Bronchial epithelial cell (primary cell): ENCODE data around the gene PNPLA7. TPM values are rescaled to one million over a fixed set of nuclear protein-coding genes. Genes with fewer than 3 reads are reported as not detected.

Experiments
- DNase-seq: peaks from one replicate; pipeline ENCODE4 v3.0.0-alpha.2; 2010; ENCODE audit warnings: low read depth
- FAIRE-seq: peaks from 2 replicates; lab custom pipeline; 2011; peaks lifted over from hg19 to GRCh38; lab: Jason Lieb, UNC
- H3K27me3 ChIP-seq: 2 replicates; pipeline ENCODE4 v1.5.1; 2011; ENCODE audit warnings: low read length; ENCODE audit not compliant: control insufficient read depth, insufficient read depth
- H3K36me3 ChIP-seq: 2 replicates; pipeline ENCODE4 v1.5.1; 2011; ENCODE audit warnings: low read length; ENCODE audit not compliant: control insufficient read depth, insufficient read depth
- H3K4me3 ChIP-seq: 2 replicates; pipeline ENCODE4 v1.5.1; 2011; ENCODE audit warnings: mild to moderate bottlenecking, low read depth, low read length, control low read depth
- CTCF ChIP-seq: IDR thresholded peaks from 2 replicates; pipeline ENCODE4 v1.5.1; 2011; ENCODE audit warnings: mild to moderate bottlenecking, moderate library complexity, low read length, control low read depth, inconsistent platforms; ENCODE audit not compliant: insufficient read depth, severe bottlenecking
- total RNA-seq: library from RNA; depleted of rRNA; stranded (reverse); fragments of >200 nt; gene quantifications from 2 replicates; pipeline ENCODE4 v1.2.1, GENCODE V29; 2014

The PNPLA7 gene
- total RNA-seq, 1 donor from 2014 or later = 0.26 TPM

GRCh38 chr9:137487454-137488326 is 62.5 kb downstream of the PNPLA7 start:
- Histone ChIP-seq H3K27me3 (no peaks in the 10 kb centered on the region), H3K4me3 (no peak overlapping the region), H3K36me3 (no peaks in the 10 kb centered on the region)
- TF ChIP-seq CTCF = no peak
- DNase-seq (no peak), FAIRE-seq (no peak)

- DNase-seq (no peak), FAIRE-seq (no peak)
- H3K36me3 ChIP-seq = no peaks in the 10 kb centered on the region
- H3K4me3 ChIP-seq = no peak overlapping the region
- H3K27me3 ChIP-seq = no peaks in the 10 kb centered on the region
- TF ChIP-seq CTCF = no peak
Observed at GRCh38 chr9:137486545-137487453, 63.4 kb downstream of the PNPLA7 start.

- Histone ChIP-seq H3K27me3 (no peaks in the 10 kb centered on the region), H3K36me3 (no peaks in the 10 kb centered on the region), H3K4me3 (no peak overlapping the region)
- TF ChIP-seq CTCF = no peak
- no peak for DNase-seq
- no peak for FAIRE-seq
Observed at GRCh38 chr9:137486141-137486490, 64.1 kb downstream of the PNPLA7 start.

GRCh38 chr9:137485343-137486140 is 64.7 kb downstream of the PNPLA7 start:
- TF ChIP-seq CTCF = no peak
- no peak overlapping the region for H3K4me3 ChIP-seq
- H3K36me3 ChIP-seq = no peaks in the 10 kb centered on the region
- no peaks in the 10 kb centered on the region for H3K27me3 ChIP-seq
- FAIRE-seq (no peak), DNase-seq (no peak)

DNA sequence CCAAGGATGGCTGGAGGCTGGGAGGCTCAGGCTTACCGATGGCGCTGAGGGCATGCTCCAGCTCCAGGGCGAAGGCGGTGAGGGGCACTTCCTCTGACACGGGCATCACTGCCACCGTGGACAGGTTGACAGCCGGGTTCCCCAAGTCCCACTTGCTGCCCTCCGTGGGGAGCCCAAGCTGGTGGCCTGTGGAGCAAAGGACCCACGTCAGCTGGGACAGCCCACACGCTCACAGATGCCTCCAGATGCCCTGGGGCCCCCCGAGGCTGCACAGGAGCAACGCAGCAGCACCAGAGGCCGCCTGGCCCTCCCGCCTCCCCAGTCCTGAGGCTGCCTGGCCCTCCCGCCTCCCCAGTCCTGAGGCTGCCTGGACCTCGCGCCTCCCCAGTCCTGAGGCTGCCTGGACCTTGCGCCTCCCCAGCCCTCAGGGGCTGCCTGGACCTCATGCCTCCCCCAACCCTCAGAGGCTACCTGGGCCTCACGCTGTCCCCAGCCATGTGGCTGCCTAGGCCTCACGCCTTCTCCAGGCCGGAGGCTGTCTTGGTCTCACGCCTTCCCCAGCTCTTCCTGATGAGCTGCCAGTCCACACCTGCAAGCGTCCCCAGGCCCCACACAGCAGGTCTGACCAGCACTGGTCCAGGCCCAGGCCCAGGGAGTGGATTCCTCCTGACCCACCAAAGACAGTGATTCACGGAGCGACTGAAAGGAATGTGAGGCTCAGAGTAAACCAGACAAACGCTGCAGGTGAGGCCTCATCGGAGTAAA is 65.5 kb downstream of the PNPLA7 start:
- FAIRE-seq = no peak
- H3K4me3 ChIP-seq = no peak overlapping the region
- no peaks in the 10 kb centered on the region for H3K36me3 ChIP-seq
- TF ChIP-seq CTCF = no peak
- H3K27me3 ChIP-seq = no peaks in the 10 kb centered on the region
- no peak for DNase-seq
